ENCODE data around the gene STPG3.

DNA sequence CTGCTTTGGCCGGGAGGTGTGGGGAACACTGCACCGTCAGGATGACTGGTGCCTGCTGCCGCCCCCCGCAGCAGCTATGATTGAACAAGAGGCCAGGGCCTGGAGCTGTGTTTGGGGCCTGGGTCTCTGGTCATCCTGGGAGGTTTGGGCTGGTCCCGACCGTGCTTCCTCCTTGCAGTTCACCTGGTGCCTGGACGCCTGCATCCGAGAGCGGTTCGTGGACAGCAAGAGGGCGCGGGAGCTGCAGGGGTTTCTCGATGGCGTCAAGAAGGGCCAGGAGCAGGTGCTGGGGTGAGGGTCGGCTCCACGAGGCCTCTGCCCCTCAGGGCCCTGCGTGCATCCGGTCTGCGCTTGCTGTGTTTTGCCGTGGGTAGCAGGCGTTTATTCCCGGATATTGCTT, 13.0 kb downstream of the STPG3 start:
- no peak for TF ChIP-seq POLR2A (IDR thresholded peaks at IDR 0.05)
- TF ChIP-seq, protein P1, sequence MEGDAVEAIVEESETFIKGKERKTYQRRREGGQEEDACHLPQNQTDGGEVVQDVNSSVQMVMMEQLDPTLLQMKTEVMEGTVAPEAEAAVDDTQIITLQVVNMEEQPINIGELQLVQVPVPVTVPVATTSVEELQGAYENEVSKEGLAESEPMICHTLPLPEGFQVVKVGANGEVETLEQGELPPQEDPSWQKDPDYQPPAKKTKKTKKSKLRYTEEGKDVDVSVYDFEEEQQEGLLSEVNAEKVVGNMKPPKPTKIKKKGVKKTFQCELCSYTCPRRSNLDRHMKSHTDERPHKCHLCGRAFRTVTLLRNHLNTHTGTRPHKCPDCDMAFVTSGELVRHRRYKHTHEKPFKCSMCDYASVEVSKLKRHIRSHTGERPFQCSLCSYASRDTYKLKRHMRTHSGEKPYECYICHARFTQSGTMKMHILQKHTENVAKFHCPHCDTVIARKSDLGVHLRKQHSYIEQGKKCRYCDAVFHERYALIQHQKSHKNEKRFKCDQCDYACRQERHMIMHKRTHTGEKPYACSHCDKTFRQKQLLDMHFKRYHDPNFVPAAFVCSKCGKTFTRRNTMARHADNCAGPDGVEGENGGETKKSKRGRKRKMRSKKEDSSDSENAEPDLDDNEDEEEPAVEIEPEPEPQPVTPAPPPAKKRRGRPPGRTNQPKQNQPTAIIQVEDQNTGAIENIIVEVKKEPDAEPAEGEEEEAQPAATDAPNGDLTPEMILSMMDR (IDR thresholded peaks at IDR 0.05), result no peak
